Inflammatory macrophage treated with lipopolysaccharide for 4 hours (primary cell): Measurements from ENCODE around the gene SLC35F1.

Experiments used
- DNase-seq: peaks from one replicate; pipeline ENCODE4 v3.0.0-alpha.2; 2020

SLC35F1 gene

DNA sequence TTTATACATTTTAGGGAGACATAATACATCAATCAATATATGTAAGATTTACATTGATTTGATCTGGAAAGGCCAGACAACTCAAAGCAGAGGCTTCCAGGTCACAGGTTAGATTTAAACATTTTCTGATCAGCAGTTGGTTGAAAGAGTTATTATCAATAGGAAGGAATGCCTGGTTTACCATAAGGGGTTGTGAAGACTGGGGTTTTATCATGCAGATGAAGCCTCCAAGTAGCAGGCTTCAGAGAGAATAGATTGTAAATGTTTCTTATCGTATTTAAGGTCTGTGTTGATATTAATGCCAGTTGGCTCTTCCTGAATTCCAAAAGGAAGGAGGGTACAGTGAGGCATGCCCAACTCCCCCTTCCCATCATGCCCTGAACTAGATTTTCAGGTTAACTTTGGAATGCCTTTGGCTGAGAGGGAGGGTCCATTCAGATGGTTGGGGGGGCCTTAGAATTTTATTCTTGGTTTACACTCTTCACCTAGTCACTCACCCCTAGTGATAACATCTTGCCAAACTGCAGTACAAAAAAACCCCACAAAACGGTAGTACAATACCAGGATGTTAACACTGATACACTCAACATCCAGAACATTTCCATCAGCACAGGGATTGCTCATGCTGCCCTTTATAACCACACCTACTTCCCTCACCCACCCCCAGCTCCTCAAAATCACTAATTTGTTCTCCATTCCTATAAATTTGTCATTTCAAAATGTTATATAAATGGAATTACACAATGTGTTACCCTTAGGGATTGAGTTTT lies 381.5 kb downstream of the SLC35F1 start:
- no peak for DNase-seq

DNA sequence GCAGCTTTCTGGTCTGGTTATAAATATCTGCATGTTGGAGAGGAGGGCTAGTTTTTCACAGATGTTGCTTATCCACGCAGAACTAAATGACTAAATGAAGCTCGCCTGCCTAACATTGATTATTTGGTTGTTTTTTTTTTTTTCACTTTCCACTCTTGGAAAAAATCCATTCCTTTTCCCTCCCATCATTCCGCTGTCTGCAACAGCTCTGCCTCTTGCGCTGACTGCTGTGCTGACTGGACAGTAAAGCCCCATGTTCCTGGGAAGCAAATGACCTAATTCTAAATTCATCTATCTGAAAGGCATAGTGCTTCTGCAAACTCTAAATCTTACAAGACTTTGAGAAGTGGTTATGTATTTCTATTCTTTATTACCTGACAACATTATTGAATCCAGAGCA lies 385.5 kb downstream of the SLC35F1 start:
- no peak for DNase-seq

DNA sequence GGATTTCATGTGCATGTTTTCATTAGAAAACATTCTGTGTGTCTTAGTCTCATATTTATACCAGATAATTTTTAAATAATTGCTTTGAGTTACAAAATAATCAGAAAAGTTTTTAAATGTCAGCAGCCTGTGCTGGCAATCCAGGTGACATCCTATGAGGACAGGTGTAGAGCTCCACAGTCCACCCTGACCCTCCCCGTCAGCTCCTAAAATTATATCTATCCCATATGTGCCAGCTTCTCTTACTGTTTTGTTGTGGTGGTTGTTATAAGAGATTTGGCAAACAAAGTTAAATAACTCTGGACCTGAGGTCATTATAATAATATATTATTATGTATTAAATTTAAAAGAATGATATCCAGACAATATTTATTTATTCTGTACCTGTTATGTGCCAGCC lies 387.8 kb downstream of the SLC35F1 start:
- DNase-seq = no peak

GRCh38 chr6:118295336-118295735 lies 388.3 kb downstream of the SLC35F1 start:
- no peak for DNase-seq

GRCh38 chr6:118296129-118296901 lies 389.3 kb downstream of the SLC35F1 start:
- DNase-seq = no peak

DNA sequence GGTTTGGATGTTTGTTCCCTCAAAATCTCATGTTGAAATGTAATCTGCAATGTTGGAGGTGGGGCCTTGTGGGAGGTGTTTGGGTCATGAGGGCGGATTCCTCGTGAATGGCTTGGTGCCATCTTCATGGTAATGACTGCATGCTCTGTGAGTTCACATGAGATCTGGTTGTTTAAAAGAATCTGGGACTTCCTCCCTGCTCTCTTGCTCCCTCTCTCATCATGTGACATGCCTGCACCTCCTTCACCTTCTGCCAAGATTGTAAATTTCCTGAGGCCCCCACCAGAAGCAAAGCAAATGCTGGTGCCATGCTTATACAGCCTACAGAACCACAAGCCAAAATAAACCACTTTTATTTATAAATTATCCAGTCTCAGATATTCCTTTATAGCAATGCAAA lies 390.8 kb downstream of the SLC35F1 start:
- no peak for DNase-seq

DNA sequence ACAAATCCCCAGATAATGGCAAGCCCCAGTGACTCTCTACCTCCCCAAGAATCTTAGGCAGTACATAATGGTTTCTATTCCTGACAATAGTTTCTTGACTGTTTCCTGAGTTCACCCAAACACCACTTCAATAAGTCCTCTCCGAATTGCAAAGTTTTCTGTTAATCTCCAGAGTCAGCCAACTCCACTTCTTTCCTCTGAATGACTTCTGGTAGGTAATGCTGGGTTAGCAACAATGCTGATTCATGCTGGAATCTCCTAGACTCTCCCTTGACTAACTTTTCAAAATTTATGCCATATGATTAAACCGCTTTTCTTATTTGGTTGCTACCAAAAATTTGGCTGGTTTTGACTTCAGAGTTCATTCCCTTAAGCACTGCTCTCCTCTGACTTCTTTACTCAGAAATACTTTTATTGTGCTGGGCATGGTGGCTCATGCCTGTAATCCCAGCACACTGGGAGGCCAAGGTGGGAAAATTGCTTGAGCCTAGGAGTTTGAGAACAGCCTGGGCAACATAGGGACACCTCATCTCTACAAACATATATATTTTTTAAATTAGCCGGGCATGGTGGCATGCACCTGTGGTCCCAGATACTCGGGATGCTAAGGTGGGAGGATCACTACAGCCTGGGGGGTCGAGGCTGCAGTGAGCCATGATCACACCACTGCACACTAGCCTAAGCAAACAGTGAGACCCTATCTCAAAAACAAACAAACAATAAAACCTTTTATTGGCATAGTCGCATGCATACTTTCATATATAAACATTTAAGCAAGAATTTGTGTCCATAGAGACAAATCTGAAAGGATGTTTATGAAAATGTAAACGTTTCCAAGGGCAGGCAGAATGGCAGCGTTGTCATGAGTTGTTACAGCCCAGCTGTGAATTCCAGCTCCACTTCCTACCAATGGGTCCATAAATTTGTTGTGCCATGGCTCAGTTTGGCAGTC lies 391.7 kb downstream of the SLC35F1 start:
- no peak for DNase-seq

GRCh38 chr6:118299457-118299856 lies 392.4 kb downstream of the SLC35F1 start:
- no peak for DNase-seq

DNA sequence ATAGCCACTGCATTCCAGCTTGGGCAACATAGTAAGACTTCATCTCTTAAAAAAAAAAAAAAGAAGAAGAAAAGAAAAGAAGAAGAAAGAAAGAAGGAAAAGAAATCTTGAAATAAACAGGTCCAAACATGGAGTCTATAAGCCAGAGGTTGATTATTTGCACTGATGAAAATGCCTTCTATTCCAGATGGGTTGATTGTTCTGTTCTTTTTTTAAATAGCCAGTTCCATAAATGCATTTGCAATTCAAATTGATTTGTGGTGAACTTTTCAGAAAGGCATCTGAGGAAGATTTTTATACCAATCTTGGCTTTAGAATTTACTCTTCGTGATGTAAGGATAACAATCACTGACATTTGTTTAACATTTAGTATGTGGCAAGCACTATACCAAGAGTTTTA lies 397.3 kb downstream of the SLC35F1 start:
- no peak for DNase-seq

- DNase-seq = no peak
These were observed 398.0 kb downstream of the SLC35F1 start for GRCh38 chr6:118305081-118305480.

- DNase-seq = no peak
These were observed 399.6 kb downstream of the SLC35F1 start for GRCh38 chr6:118306392-118307238.

DNA sequence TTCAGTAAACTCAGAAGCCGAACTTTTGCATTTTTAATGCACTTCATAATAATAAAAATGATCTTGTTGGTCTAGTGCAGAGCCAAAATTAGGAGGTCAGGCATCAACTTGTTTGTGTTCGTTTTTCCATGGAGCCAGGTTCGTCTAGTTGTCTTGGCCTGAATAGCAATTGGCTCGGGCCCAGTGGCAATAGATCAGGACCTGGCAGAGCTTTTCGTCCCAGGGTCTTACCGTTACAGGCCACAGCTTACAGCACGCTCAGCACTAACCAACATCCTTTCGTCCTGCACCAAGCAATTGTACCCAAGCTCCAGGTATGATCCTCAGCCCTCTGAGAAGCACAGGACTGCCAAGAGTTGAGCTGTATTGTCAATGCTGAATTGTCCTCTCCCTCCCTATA lies 400.5 kb downstream of the SLC35F1 start:
- no peak for DNase-seq

DNA sequence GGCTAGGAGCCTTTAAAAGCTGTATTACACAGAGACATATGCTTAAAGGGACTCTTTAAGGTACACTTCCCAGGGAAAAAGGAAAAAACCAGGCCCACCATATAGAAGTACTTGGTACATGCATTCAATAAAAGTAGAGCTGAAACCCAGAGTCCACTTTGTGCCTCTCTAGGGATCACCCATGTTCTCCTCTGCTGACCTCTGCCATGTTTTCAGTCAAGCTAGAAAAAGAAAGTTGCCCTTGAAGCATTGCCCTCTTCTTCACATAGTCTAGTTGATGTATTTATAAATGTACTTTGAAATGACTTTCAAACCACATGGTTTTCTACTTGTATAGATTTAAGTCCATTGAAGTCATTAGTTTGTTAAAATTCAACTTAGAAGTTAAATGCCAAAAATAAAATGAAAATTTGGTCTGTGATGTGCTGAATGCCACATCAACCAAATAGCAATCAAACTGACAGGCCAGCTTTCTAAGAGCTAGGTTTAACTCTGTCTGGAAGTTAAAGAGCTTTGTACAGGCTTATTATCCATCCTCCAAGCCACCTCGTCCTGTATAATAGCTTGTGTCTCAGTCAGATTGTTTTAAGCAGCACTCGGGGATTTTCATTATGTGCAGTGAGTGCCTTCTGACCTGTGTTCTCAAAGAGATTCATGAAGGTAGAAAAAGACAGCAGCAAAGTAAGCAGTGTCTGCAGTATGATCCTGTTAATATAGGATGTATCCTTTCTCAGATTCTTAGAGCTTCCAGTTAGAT lies 402.5 kb downstream of the SLC35F1 start:
- DNase-seq = no peak

- DNase-seq = no peak
These were observed 406.1 kb downstream of the SLC35F1 start for GRCh38 chr6:118313208-118313607.

DNA sequence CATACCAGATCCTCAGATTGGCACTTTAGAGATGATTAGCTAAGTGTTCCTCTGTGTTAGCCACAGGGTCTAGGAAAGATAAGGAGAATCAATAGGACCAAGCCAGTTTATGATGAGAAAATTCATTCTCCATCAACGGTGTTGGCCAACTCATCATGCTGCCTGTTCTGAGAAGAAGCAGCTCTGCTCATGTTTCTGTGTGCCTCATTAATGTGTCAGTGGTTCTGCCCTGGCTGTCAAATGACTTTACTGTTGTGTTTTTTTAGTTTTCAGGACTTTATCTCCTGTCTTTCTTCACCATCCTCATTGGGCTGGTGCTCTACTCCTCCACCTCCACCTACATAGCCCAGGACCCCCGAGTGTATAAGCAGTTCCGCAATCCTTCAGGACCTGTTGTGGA lies 406.7 kb downstream of the SLC35F1 start:
- no peak for DNase-seq

- DNase-seq = no peak
These were observed 409.8 kb downstream of the SLC35F1 start for GRCh38 chr6:118316796-118317384.

DNA sequence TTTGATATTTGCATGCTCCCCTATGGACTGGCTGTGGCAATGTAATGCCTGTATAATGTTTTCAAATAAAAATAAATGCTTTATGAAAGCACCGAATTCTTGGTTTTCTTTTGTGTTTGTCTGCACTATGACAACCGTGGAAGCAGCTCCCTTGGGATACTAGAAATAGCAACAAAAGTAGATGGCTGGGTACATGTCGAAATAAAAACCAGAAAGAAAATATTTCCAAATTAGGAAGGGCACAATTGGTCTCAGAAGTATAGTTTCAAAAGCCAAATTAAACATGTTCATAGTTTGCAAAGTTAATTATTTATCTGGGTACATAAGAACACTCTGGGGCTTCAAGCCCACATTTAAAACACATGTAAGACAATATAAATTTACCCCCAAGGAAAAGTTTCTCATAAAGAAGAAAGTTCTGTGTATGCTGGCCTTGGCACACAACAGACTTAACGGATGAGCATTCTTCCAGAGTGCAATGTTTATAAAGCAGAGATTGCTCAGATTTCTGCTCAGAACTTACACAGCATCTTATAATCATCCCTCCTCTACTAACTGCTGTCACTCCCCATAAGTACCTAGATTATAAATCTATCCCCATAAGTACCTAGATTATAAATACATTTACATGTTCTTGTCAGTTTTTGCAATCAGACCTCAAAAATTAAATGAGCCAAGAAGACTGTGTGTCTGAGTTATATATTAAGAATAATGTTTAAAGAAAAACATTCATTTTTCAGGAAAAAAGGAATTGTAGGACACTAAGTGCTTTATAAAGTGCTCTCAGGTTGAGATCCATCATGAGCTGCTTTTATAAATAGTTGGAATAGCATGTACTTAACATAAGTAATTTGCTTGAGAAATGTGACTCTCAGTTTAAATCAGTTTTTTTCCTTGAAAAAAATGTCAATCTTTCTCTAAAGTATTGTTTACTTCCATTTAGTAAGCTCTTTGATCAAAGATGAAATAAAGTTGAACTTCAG lies 410.8 kb downstream of the SLC35F1 start:
- DNase-seq = no peak

GRCh38 chr6:118318648-118319047 lies 411.6 kb downstream of the SLC35F1 start:
- no peak for DNase-seq

GRCh38 chr6:118319416-118319815 lies 412.4 kb downstream of the SLC35F1 start:
- no peak for DNase-seq
